Body of pancreas (tissue), 4 donors: ENCODE data around the gene TXNDC16.

Experiments used
- POLR2A ChIP-seq, 3 donors: fragments of 450-650 bp; IDR thresholded peaks; one replicate each; pipeline ENCODE4 v1.6.1; 2016; ENCODE audit warnings: antibody characterized with exemption in 3 of 3, mild to moderate bottlenecking in 2 of 3
- TF ChIP-seq, protein P1 (sequence below), 7 experiments: fragments of 450-650 bp in 4 of 7; fragments of 200-600 bp in 3 of 7; sonication (generic) in 3 of 7; IDR thresholded peaks; one replicate each; pipeline ENCODE4 v1.5.1; 2016 to 2019; ENCODE audit warnings: antibody characterized with exemption in 7 of 7

DNA sequence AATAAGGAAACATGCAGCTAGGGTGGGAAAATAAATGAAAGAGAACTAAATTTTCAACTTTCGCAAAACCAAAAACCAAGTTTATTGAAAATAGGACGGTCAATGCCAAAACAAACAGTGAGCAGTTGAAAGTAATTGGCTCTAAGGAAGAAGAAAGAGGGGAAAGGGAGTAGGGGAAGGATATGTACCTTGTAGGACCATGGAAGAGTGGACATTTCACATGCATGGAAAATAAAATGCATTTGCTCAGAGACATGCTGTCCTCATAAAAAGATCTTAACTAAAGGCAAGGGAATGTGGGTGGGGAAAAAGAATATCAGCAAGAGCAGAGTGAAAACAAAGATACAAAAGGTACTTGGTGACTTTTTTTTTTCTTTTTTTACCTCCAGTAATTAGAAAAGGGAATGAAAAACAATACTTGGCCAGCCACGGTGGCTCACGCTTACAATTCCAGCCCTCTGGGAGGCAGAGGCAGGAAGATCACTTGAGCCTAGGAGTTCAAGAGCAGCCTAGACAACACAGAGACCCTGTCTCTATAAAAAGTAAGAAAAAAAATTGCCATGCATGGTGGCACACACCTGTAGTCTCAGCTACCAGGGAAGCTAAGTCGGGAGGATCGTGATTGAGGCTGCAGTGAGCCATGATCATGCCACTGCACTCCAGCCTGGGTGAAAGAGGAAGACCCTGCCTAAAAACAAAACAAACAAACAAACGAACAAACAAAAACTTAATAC is 6.6 kb downstream of the TXNDC16 start:
- TF ChIP-seq, protein P1, sequence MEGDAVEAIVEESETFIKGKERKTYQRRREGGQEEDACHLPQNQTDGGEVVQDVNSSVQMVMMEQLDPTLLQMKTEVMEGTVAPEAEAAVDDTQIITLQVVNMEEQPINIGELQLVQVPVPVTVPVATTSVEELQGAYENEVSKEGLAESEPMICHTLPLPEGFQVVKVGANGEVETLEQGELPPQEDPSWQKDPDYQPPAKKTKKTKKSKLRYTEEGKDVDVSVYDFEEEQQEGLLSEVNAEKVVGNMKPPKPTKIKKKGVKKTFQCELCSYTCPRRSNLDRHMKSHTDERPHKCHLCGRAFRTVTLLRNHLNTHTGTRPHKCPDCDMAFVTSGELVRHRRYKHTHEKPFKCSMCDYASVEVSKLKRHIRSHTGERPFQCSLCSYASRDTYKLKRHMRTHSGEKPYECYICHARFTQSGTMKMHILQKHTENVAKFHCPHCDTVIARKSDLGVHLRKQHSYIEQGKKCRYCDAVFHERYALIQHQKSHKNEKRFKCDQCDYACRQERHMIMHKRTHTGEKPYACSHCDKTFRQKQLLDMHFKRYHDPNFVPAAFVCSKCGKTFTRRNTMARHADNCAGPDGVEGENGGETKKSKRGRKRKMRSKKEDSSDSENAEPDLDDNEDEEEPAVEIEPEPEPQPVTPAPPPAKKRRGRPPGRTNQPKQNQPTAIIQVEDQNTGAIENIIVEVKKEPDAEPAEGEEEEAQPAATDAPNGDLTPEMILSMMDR (IDR thresholded peaks at IDR 0.05), result no peak
- TF ChIP-seq POLR2A (IDR thresholded peaks at IDR 0.05), result no peak
